Panc1 (cell line): ENCODE results near the gene SMAD5. TPM values are rescaled to one million over a fixed set of nuclear protein-coding genes. Genes with fewer than 3 reads are reported as not detected.
A peak's percentile ranks its signal among the peaks of the same experiment; 100 is the strongest.

Source experiments
- ATAC-seq: fragments of 200-7000 bp; cut with Tn5 transposase; 2 replicates; pipeline ENCODE4 v1.9.1; 2020; ENCODE audit warnings: mild to moderate bottlenecking, moderate library complexity
- BruUV-seq: library from RNA; stranded (reverse); fragments of 400-500 nt; replicated peaks from 2 replicates; lab custom pipeline; 2021; lab: Mats Ljungman, UMichigan
- CTCF ChIA-PET: fragments of 300-600 bp; sonication (Branson Sonifier 250); formaldehyde crosslinking; loops from one replicate; lab custom pipeline; 2022; ENCODE audit warnings: antibody characterized with exemption; lab: Charles Lee
- POLR2A ChIA-PET: fragments of 300-600 bp; sonication (Branson Sonifier 250); formaldehyde crosslinking; loops from one replicate; lab custom pipeline; 2022; ENCODE audit warnings: antibody characterized with exemption; lab: Charles Lee
- DNase-seq: peaks from one replicate; pipeline ENCODE4 v3.0.0-alpha.2; 2010; ENCODE audit warnings: low read depth, low spot score
- H3K27ac ChIP-seq: 2 replicates; pipeline ENCODE4 v1.5.1; 2011; ENCODE audit warnings: mild to moderate bottlenecking, low read length, inconsistent platforms
- H3K27me3 ChIP-seq: fragments of 200-500 bp; sonication (Bioruptor generic); 2 replicates; pipeline ENCODE4 v1.6.0; 2014; ENCODE audit warnings: low read length, inconsistent platforms; ENCODE audit not compliant: control insufficient read depth, insufficient read depth
- H3K36me3 ChIP-seq: fragments of 200-500 bp; sonication (Bioruptor generic); 2 replicates; pipeline ENCODE4 v1.5.1; 2014; ENCODE audit warnings: inconsistent platforms, mild to moderate bottlenecking, low read length, moderate library complexity; ENCODE audit not compliant: control insufficient read depth, insufficient read depth
- H3K4me1 ChIP-seq: 2 replicates; pipeline ENCODE4 v1.5.1; 2011; ENCODE audit warnings: inconsistent platforms, mild to moderate bottlenecking, low read length, moderate library complexity; ENCODE audit not compliant: control insufficient read depth, insufficient read depth
- H3K4me3 ChIP-seq, 2 experiments: 2 replicates each; pipeline ENCODE4 v1.5.1; 2011 to 2012; ENCODE audit warnings: low read depth in 2 of 2, low read length in 2 of 2, mild to moderate bottlenecking in 2 of 2, inconsistent platforms in 1 of 2, moderate library complexity in 1 of 2
- H3K9me3 ChIP-seq: fragments of 200-500 bp; sonication (Bioruptor generic); 2 replicates; pipeline ENCODE4 v1.5.1; 2014; ENCODE audit warnings: low read depth, mild to moderate bottlenecking, inconsistent platforms, low read length, moderate library complexity; ENCODE audit not compliant: control insufficient read depth, insufficient read depth
- POLR2AphosphoS5 ChIP-seq: IDR thresholded peaks from 2 replicates; pipeline ENCODE4 v1.6.1; 2012; ENCODE audit warnings: mild to moderate bottlenecking, low read depth, low read length, moderate library complexity
- SIN3A ChIP-seq: IDR thresholded peaks from 2 replicates; pipeline ENCODE4 v1.6.1; 2012; ENCODE audit warnings: low read depth, mild to moderate bottlenecking, low read length, moderate library complexity, borderline replicate concordance; ENCODE audit not compliant: insufficient read depth
- TCF7L2 ChIP-seq: IDR thresholded peaks from 2 replicates; pipeline ENCODE4 v1.6.1; 2011; ENCODE audit warnings: mild to moderate bottlenecking, low read depth, low read length, inconsistent platforms
- in situ Hi-C: cut with HindIII; loops from 2 replicates; pipeline ENCODE4 v1.10.0; 2016; ENCODE audit warnings: low sequenced_read_pairs, low pct_unique_long_range_greater_than_20kb
- intact Hi-C: fragments of 100-400 bp; cut with micrococcal nuclease; formaldehyde crosslinking; loops from one replicate; pipeline ENCODE4 v1.10.0; 2022; ENCODE audit not compliant: unreplicated experiment
- total RNA-seq: library from RNA; stranded (reverse); gene quantifications from one replicate; pipeline ENCODE4 v1.2.1, GENCODE V29; 2021; ENCODE audit not compliant: unreplicated experiment
- TF ChIP-seq, protein P1 (sequence below): fragments of 450-650 bp; IDR thresholded peaks from 2 replicates; pipeline ENCODE4 v1.5.1; 2017; ENCODE audit warnings: mild to moderate bottlenecking
- TF ChIP-seq, protein P2 (sequence below), 2 experiments: IDR thresholded peaks; 2 replicates each; pipeline ENCODE4 v1.6.1; 2011 to 2012; ENCODE audit warnings: low read depth in 2 of 2, control low read depth in 1 of 2, low read length in 1 of 2, mild to moderate bottlenecking in 1 of 2, moderate library complexity in 1 of 2; ENCODE audit not compliant: insufficient read depth in 1 of 2

SMAD5 gene
- total RNA-seq, 1 experiment from 2014 or later, result 61.5 TPM

DNA sequence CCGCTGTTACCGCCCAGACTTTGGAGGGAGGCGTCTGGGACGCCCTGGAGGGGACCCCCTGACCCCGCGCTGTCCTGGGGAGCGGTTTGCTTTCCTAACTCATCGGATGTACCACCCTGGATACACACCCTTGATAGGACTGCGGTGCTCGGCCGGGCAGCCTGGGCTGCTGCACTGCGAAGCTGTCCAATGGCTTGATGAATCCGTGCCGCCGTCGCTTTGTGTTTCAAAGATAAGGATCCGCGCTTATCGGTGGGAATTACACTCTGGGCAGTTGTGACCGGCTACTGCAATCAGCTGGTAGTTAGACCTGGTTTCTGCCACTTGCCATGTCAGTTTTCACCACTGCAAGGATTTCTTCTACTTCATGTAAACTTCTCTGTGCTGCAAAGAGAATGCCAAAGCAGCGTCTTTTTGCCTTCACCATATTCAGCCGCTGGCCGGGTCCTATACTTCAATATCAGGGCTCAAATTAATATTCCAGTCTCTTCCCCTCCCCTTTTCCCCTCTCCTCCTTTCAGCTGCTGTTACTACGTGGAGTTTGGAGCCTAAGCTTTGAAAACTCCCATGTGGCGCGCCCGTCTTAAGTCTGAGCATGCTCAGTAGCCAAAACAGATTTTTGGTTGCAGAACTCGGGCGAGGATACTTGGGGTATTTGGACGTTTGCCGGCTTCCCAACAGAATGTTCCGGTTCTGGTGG lies 727 bp downstream of the SMAD5 start:
- peak overlapping the region; percentile 85 for H3K27ac ChIP-seq
- BruUV-seq, result no TSS peak
- H3K4me3 ChIP-seq, result peak overlapping the region; percentile 83 to 90
- no peaks in the 10 kb centered on the region for H3K9me3 ChIP-seq
- H3K4me1 ChIP-seq, result peaks cover 31% of the 10 kb centered on the region; the same call in 1 of the 2 replicates
- H3K27me3 ChIP-seq, result no peaks in the 10 kb centered on the region
- TF ChIP-seq POLR2AphosphoS5, result no peak
- TF ChIP-seq, protein P1, sequence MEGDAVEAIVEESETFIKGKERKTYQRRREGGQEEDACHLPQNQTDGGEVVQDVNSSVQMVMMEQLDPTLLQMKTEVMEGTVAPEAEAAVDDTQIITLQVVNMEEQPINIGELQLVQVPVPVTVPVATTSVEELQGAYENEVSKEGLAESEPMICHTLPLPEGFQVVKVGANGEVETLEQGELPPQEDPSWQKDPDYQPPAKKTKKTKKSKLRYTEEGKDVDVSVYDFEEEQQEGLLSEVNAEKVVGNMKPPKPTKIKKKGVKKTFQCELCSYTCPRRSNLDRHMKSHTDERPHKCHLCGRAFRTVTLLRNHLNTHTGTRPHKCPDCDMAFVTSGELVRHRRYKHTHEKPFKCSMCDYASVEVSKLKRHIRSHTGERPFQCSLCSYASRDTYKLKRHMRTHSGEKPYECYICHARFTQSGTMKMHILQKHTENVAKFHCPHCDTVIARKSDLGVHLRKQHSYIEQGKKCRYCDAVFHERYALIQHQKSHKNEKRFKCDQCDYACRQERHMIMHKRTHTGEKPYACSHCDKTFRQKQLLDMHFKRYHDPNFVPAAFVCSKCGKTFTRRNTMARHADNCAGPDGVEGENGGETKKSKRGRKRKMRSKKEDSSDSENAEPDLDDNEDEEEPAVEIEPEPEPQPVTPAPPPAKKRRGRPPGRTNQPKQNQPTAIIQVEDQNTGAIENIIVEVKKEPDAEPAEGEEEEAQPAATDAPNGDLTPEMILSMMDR, result no peak
- no peak for TF ChIP-seq SIN3A
- TF ChIP-seq TCF7L2, result no peak
- TF ChIP-seq, protein P2, sequence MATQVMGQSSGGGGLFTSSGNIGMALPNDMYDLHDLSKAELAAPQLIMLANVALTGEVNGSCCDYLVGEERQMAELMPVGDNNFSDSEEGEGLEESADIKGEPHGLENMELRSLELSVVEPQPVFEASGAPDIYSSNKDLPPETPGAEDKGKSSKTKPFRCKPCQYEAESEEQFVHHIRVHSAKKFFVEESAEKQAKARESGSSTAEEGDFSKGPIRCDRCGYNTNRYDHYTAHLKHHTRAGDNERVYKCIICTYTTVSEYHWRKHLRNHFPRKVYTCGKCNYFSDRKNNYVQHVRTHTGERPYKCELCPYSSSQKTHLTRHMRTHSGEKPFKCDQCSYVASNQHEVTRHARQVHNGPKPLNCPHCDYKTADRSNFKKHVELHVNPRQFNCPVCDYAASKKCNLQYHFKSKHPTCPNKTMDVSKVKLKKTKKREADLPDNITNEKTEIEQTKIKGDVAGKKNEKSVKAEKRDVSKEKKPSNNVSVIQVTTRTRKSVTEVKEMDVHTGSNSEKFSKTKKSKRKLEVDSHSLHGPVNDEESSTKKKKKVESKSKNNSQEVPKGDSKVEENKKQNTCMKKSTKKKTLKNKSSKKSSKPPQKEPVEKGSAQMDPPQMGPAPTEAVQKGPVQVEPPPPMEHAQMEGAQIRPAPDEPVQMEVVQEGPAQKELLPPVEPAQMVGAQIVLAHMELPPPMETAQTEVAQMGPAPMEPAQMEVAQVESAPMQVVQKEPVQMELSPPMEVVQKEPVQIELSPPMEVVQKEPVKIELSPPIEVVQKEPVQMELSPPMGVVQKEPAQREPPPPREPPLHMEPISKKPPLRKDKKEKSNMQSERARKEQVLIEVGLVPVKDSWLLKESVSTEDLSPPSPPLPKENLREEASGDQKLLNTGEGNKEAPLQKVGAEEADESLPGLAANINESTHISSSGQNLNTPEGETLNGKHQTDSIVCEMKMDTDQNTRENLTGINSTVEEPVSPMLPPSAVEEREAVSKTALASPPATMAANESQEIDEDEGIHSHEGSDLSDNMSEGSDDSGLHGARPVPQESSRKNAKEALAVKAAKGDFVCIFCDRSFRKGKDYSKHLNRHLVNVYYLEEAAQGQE (IDR thresholded peaks at IDR 0.05; ENCODE audit: insufficient read depth in 1 of 2, low read depth in 2 of 2, low read length in 1 of 2), result no peak
- DNase-seq, result peak; percentile 12
- intact Hi-C loops (no loop called here), in situ Hi-C loops (no loop called here)
- peak; percentile 66 for ATAC-seq
- no peaks in the 10 kb centered on the region; the same call in 1 of the 2 replicates for H3K36me3 ChIP-seq
- ChIA-PET POLR2A (interaction anchor here (0.7 kb wide), 1 partner anchor 210 kb away, joined by 3 read pairs; no protein-coding TSS in a partner anchor), CTCF (no interaction called here)

DNA sequence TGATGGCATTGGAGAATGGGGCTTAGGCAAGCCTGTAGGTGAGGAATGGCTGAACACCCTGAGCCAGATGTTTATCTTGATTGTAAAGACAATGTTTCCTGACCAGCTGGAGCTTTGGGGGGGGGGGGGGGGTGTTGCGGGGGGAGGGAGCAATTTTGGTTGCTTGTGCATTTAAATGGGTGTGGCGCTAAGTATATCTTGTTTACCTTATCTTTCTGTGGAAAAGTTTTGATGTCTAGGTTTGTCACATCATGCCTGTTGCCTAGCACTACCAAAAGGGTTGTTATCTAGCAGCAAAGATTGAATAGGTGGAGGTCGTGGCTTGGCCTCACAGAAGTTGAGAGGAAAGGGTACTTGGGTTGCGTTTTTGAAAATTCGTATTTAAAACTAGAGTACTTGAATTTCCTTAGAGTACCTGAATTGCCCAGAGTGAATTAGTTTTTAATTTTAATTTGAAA lies 1.3 kb downstream of the SMAD5 start:
- no peak for TF ChIP-seq TCF7L2
- TF ChIP-seq, protein P1, result no peak
- TF ChIP-seq POLR2AphosphoS5, result no peak
- TF ChIP-seq SIN3A, result no peak
- TF ChIP-seq, protein P2 (IDR thresholded peaks at IDR 0.05; ENCODE audit: insufficient read depth in 1 of 2, low read depth in 2 of 2, low read length in 1 of 2), result no peak
- peaks cover 31% of the 10 kb centered on the region; the same call in 1 of the 2 replicates for H3K4me1 ChIP-seq
- intact Hi-C loops, result no loop called here
- H3K9me3 ChIP-seq, result no peaks in the 10 kb centered on the region
- H3K27ac ChIP-seq, result peak overlapping the region; percentile 85
- H3K36me3 ChIP-seq, result no peaks in the 10 kb centered on the region; the same call in 1 of the 2 replicates
- H3K27me3 ChIP-seq, result no peaks in the 10 kb centered on the region
- no peak for DNase-seq
- no TSS peak for BruUV-seq
- POLR2A ChIA-PET, result no interaction called here
- CTCF ChIA-PET, result no interaction called here
- H3K4me3 ChIP-seq, result peak overlapping the region; percentile 83 to 90
- in situ Hi-C loops, result no loop called here
- ATAC-seq, result no peak
